MM.1S (cell line): Measurements from ENCODE around the gene EEPD1.

ENCODE experiments used
- CTCF ChIP-seq: fragments of 300-600 bp; sonication (generic); IDR thresholded peaks from 2 replicates; pipeline ENCODE4 v1.5.1; 2016; ENCODE audit warnings: antibody characterized with exemption, low read length, mixed read lengths
- EZH2 ChIP-seq: fragments of 300-600 bp; sonication (generic); optimal IDR thresholded peaks from 2 replicates; pipeline ENCODE3; 2017; ENCODE audit warnings: low read depth, mild to moderate bottlenecking, antibody characterized with exemption, low read length, mixed read lengths
- EZH2phosphoT487 ChIP-seq: fragments of 300-600 bp; sonication (generic); IDR thresholded peaks from 2 replicates; pipeline ENCODE4 v1.6.1; 2018; ENCODE audit warnings: antibody characterized with exemption, low read length

- TF ChIP-seq CTCF (no peak), EZH2 (no peak), EZH2phosphoT487 (no peak)
Observed at GRCh38 chr7:36118344-36118743, 34.7 kb upstream of the EEPD1 start.
